ENCODE data around the gene ATG16L1. TPM values are rescaled to one million over a fixed set of nuclear protein-coding genes. Genes with fewer than 3 reads are reported as not detected.

Gene ATG16L1
- total RNA-seq, 1 donor from 2014 or later, result 27.9 TPM

- Mint-ChIP-seq H3K27me3 (no peaks in the 10 kb centered on the region), H3K36me3 (ENCODE audit: insufficient read depth) (peaks cover 4% of the 10 kb centered on the region), H3K4me3 (ENCODE audit: low read depth) (no peak overlapping the region), H3K4me1 (ENCODE audit: low read depth) (peaks cover 9% of the 10 kb centered on the region), H3K9me3 (ENCODE audit: low read depth) (peaks cover 10% of the 10 kb centered on the region), H3K27ac (no peak overlapping the region)
- no peak for DNase-seq (ENCODE audit: low spot score, unreplicated experiment)
- TF ChIP-seq, protein P1, sequence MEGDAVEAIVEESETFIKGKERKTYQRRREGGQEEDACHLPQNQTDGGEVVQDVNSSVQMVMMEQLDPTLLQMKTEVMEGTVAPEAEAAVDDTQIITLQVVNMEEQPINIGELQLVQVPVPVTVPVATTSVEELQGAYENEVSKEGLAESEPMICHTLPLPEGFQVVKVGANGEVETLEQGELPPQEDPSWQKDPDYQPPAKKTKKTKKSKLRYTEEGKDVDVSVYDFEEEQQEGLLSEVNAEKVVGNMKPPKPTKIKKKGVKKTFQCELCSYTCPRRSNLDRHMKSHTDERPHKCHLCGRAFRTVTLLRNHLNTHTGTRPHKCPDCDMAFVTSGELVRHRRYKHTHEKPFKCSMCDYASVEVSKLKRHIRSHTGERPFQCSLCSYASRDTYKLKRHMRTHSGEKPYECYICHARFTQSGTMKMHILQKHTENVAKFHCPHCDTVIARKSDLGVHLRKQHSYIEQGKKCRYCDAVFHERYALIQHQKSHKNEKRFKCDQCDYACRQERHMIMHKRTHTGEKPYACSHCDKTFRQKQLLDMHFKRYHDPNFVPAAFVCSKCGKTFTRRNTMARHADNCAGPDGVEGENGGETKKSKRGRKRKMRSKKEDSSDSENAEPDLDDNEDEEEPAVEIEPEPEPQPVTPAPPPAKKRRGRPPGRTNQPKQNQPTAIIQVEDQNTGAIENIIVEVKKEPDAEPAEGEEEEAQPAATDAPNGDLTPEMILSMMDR (IDR thresholded peaks at IDR 0.05; ENCODE audit: unreplicated experiment), result no peak
Measured at GRCh38 chr2:233248999-233249398, 2.5 kb upstream of the ATG16L1 start.

DNA sequence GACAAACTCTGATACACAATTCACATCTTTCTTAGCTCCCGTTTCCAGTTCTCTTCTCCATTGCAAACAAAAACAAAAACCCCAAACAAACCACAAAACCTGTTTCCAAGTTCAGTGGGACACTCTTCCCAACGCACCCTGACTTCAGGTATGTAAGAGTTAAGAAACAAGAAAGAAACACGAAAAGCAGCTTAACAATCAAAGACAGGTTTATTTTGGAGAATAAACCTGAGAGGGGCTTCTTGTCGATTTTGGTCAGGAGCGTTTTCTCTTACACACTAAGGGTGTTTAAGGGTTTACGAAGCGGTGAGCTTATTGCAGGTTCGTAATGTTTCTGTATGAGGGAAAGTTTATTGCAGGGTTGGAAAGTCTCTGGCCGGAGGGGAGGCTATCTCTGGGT lies 905 bp upstream of the ATG16L1 start:
- Mint-ChIP-seq H3K36me3 (ENCODE audit: insufficient read depth) (peaks cover 6% of the 10 kb centered on the region), H3K27me3 (no peaks in the 10 kb centered on the region), H3K9me3 (ENCODE audit: low read depth) (peaks cover 10% of the 10 kb centered on the region), H3K4me3 (ENCODE audit: low read depth) (peak overlapping the region; percentile 33), H3K27ac (no peak overlapping the region), H3K4me1 (ENCODE audit: low read depth) (peaks cover 10% of the 10 kb centered on the region)
- TF ChIP-seq, protein P1 (IDR thresholded peaks at IDR 0.05; ENCODE audit: unreplicated experiment), result no peak
- DNase-seq (ENCODE audit: low spot score, unreplicated experiment), result no peak

GRCh38 chr2:233250985-233251305 lies 528 bp upstream of the ATG16L1 start:
- TF ChIP-seq, protein P1 (IDR thresholded peaks at IDR 0.05; ENCODE audit: unreplicated experiment), result no peak
- peaks cover 6% of the 10 kb centered on the region for H3K36me3 Mint-ChIP-seq (ENCODE audit: insufficient read depth)
- H3K27me3 Mint-ChIP-seq, result no peaks in the 10 kb centered on the region
- peak overlapping the region; percentile 94 for H3K4me3 Mint-ChIP-seq (ENCODE audit: low read depth)
- peaks cover 10% of the 10 kb centered on the region for H3K9me3 Mint-ChIP-seq (ENCODE audit: low read depth)
- peak overlapping the region; percentile 82 for H3K27ac Mint-ChIP-seq
- H3K4me1 Mint-ChIP-seq (ENCODE audit: low read depth), result peaks cover 10% of the 10 kb centered on the region
- DNase-seq (ENCODE audit: low spot score, unreplicated experiment), result no peak

GRCh38 chr2:233252227-233252626 lies 754 bp downstream of the ATG16L1 start:
- peaks cover 10% of the 10 kb centered on the region for H3K4me1 Mint-ChIP-seq (ENCODE audit: low read depth)
- no peak for DNase-seq (ENCODE audit: low spot score, unreplicated experiment)
- peaks cover 10% of the 10 kb centered on the region for H3K9me3 Mint-ChIP-seq (ENCODE audit: low read depth)
- no peaks in the 10 kb centered on the region for H3K27me3 Mint-ChIP-seq
- TF ChIP-seq, protein P1 (IDR thresholded peaks at IDR 0.05; ENCODE audit: unreplicated experiment), result no peak
- peaks cover 8% of the 10 kb centered on the region for H3K36me3 Mint-ChIP-seq (ENCODE audit: insufficient read depth)
- peak overlapping the region; percentile 93 for H3K27ac Mint-ChIP-seq
- H3K4me3 Mint-ChIP-seq (ENCODE audit: low read depth), result peak overlapping the region; percentile 94

DNA sequence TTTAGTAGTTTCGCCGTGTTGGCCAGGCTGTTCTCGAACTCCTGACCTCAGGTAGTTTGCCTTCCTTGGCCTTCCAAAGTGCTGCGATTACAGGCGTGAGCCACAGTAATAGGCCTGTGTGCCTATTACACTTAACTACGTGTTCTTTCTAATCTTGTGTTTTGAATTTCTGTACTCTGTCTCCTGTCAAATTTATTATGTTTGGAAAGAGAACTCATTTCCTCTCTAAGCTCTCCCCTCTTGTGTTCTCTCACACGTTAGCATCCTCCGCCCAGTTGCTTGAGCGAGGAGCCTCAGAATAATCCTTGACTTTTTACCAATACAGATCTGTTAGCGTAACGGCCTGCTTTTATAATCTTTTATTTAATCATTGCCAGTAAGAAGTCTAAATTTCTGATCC lies 3.7 kb downstream of the ATG16L1 start:
- peaks cover 9% of the 10 kb centered on the region for H3K9me3 Mint-ChIP-seq (ENCODE audit: low read depth)
- H3K27ac Mint-ChIP-seq, result no peak overlapping the region
- H3K4me3 Mint-ChIP-seq (ENCODE audit: low read depth), result no peak overlapping the region
- TF ChIP-seq, protein P1 (IDR thresholded peaks at IDR 0.05; ENCODE audit: unreplicated experiment), result no peak
- H3K4me1 Mint-ChIP-seq (ENCODE audit: low read depth), result peaks cover 10% of the 10 kb centered on the region
- peaks cover 15% of the 10 kb centered on the region for H3K36me3 Mint-ChIP-seq (ENCODE audit: insufficient read depth)
- H3K27me3 Mint-ChIP-seq, result no peaks in the 10 kb centered on the region
- DNase-seq (ENCODE audit: low spot score, unreplicated experiment), result no peak
